D721Med (cell line): ENCODE results near the gene RASSF10.

ENCODE experiments used
- DNase-seq: peaks from one replicate; pipeline ENCODE4 v3.0.0; 2011; ENCODE audit warnings: low spot score; ENCODE audit not compliant: insufficient read length
- FAIRE-seq: peaks from 2 replicates; lab custom pipeline; 2011; peaks lifted over from hg19 to GRCh38; lab: Jason Lieb, UNC
- CTCF ChIP-seq: IDR thresholded peaks from 2 replicates; pipeline ENCODE4 v1.5.1; 2012; ENCODE audit warnings: mild to moderate bottlenecking, control low read depth; ENCODE audit not compliant: insufficient read depth; ENCODE audit errors: missing control alignments

The RASSF10 gene

GRCh38 chr11:12993626-12994025 is 15.5 kb upstream of the RASSF10 start:
- TF ChIP-seq CTCF = no peak
- FAIRE-seq (no peak), DNase-seq (no peak)

GRCh38 chr11:12994476-12994875 is 14.6 kb upstream of the RASSF10 start:
- no peak for FAIRE-seq
- no peak for TF ChIP-seq CTCF
- DNase-seq = no peak

- no peak for DNase-seq
- no peak for FAIRE-seq
- no peak for TF ChIP-seq CTCF
These were observed 13.9 kb upstream of the RASSF10 start for GRCh38 chr11:12995188-12995587.

- no peak for TF ChIP-seq CTCF
- DNase-seq (no peak), FAIRE-seq (no peak)
These were observed 13.3 kb upstream of the RASSF10 start for GRCh38 chr11:12995823-12996222.

GRCh38 chr11:12997168-12997567 is 11.9 kb upstream of the RASSF10 start:
- no peak for DNase-seq
- FAIRE-seq = no peak

GRCh38 chr11:12998336-12998735 is 10.8 kb upstream of the RASSF10 start:
- FAIRE-seq (no peak), DNase-seq (no peak)
- TF ChIP-seq CTCF = no peak

More at GRCh38 chr11:12997168-12997567, 11.9 kb upstream of the RASSF10 start:
- TF ChIP-seq CTCF = no peak

- DNase-seq (no peak), FAIRE-seq (no peak)
- no peak for TF ChIP-seq CTCF
These were observed 9.5 kb upstream of the RASSF10 start for GRCh38 chr11:12999597-12999996.
